ENCODE measurements around the gene TYW1.
"Not testable (repeated sequence)": the region's sequence is repeated elsewhere in the genome, so short reads cannot be mapped to it uniquely, and the experiment has no call there.

Gene TYW1

DNA sequence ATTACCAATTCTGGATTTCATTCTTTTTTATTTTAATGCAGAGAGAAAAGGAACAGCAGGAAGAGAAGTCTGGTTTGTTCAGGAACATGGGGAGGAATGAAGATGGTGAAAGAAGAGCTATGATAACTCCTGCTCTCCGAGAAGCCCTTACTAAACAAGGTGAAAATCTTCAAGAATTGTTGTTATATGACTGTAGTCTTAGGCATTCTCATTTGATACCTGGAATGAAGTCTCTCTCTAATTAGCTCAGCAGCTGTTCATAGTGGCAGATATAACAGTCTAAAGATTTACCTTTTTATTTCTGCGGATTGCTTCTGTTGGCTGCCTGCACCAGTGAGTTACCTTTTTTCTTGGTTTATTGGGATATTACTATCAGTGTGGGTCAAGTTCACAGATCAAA lies 53.3 kb downstream of the TYW1 start:
- H3K4me3 Mint-ChIP-seq; H3K9me3 Mint-ChIP-seq; H3K27ac Mint-ChIP-seq; H3K4me1 Mint-ChIP-seq (ENCODE audit: low read depth); H3K27me3 Mint-ChIP-seq (ENCODE audit: low read depth): not testable (repeated sequence)
- H3K36me3 Mint-ChIP-seq (ENCODE audit: low read depth): peaks cover 23% of the 10 kb centered on the region

DNA sequence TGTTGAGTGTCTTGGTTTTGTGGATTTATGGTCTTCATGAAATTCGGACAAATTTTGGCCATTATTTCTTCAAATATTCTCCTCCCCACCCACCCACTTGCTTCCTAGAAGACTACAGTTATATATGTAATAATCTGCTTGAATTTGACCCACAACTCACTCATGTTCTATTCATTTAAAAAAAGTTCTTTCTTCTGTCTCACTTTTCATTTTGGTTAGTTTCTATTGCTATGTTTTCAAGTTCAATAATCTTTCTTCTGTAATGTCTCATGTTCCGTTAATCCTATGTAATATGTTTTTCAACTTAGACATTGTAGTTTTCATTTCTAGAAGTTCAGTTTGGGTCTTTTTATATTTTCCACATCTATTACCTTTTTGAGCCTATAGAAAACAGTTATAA lies 55.5 kb downstream of the TYW1 start:
- not testable (repeated sequence) for H3K4me1 Mint-ChIP-seq (ENCODE audit: low read depth); H3K9me3 Mint-ChIP-seq; H3K27ac Mint-ChIP-seq; H3K4me3 Mint-ChIP-seq; H3K27me3 Mint-ChIP-seq (ENCODE audit: low read depth)
- H3K36me3 Mint-ChIP-seq (ENCODE audit: low read depth): peaks cover 25% of the 10 kb centered on the region

DNA sequence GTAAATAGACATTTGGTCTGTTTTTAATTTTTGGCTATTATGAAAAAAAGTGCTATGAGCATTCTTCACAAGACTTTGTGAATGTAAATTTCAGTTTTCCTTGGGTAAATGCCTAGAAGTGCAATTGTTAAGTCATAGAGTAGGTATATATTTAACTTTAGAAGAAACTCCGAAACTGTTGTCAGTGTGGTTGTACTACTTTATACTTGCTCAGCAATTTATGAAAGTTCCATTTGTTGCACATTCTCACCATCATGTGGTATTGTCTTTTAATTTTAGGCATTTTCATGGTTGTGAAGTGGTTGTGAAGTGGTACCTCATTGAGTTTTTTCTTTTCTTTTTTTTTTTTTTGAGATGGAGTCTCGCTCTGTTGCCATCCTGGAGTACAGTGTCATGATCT lies 60.0 kb downstream of the TYW1 start:
- H3K4me1 Mint-ChIP-seq (ENCODE audit: low read depth): no peaks in the 10 kb centered on the region
- H3K27ac Mint-ChIP-seq: no peak overlapping the region
- peaks cover 3% of the 10 kb centered on the region for H3K9me3 Mint-ChIP-seq
- H3K4me3 Mint-ChIP-seq: no peak overlapping the region
- H3K27me3 Mint-ChIP-seq (ENCODE audit: low read depth): no peaks in the 10 kb centered on the region
- H3K36me3 Mint-ChIP-seq (ENCODE audit: low read depth): peaks cover 27% of the 10 kb centered on the region

DNA sequence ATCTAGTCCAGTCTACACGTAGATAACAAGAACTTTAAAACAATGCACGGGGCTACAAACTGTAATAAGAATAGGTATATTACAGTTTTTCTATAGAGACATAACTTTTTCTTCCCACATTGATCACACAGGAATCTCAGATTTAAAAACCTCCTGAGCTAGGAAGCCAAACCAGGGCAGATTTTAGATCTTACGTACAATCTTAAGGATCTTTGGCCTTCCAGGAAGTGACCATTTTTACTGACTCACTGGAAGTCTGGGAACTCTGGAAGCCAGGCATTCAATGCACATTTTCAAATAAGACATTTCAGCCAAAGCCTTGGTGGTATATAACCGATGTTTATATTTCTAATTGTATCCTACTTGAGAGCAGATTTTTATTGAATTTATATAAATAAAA lies 64.7 kb downstream of the TYW1 start:
- H3K27me3 Mint-ChIP-seq (ENCODE audit: low read depth); H3K27ac Mint-ChIP-seq; H3K9me3 Mint-ChIP-seq; H3K4me1 Mint-ChIP-seq (ENCODE audit: low read depth); H3K4me3 Mint-ChIP-seq: not testable (repeated sequence)
- peaks cover 35% of the 10 kb centered on the region for H3K36me3 Mint-ChIP-seq (ENCODE audit: low read depth)

DNA sequence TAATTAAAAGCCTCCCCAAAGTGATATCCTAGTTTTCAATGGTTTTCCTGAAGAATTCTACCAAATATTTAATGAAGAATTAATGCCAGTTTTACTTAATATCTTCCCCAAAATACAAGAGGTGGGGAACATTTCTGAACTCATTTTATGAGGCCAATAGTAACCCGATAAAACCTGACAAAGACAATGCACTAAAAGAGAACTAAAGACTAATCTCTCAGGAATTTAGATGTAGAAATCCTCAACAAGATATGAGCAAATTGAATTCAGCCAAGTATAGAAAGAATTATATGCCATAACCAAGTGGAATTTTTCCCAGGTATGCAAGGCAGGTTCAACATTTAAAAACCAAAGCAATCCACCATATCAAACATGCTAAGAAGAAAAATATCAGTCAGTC lies 66.2 kb downstream of the TYW1 start:
- H3K27ac Mint-ChIP-seq; H3K27me3 Mint-ChIP-seq (ENCODE audit: low read depth); H3K9me3 Mint-ChIP-seq; H3K4me3 Mint-ChIP-seq; H3K4me1 Mint-ChIP-seq (ENCODE audit: low read depth): not testable (repeated sequence)
- H3K36me3 Mint-ChIP-seq (ENCODE audit: low read depth): peaks cover 41% of the 10 kb centered on the region

DNA sequence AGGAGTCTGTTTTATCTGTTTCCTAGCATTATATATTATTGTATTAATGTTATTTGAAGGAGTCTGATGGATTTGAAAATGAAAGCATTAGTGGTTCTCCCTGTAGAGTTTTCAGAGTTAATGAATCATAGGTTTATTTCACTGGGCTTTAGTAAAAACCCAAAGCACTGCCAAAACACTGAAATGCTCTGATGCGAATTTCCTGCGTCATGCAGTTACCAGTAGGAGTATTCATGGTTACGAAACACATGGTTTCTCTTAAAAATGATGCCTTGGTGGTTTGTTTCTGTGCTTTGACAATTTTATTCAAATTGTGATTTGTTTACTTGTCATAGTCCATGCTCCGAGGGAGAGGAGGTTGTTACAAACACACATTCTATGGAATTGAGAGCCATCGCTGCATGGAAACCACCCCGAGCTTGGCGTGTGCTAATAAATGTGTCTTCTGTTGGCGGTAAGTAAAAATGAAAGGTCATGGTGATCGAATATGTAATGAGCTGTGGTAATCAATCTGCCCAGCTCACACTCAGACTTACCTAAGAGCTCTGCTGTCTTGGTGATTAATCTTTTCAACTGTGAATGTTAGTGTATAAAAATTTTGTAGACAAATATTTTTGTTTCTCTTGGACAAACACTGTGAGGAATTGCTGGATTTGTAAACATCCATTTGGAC lies 70.5 kb downstream of the TYW1 start:
- not testable (repeated sequence) for H3K4me3 Mint-ChIP-seq
- H3K36me3 Mint-ChIP-seq (ENCODE audit: low read depth): peaks cover 51% of the 10 kb centered on the region

DNA sequence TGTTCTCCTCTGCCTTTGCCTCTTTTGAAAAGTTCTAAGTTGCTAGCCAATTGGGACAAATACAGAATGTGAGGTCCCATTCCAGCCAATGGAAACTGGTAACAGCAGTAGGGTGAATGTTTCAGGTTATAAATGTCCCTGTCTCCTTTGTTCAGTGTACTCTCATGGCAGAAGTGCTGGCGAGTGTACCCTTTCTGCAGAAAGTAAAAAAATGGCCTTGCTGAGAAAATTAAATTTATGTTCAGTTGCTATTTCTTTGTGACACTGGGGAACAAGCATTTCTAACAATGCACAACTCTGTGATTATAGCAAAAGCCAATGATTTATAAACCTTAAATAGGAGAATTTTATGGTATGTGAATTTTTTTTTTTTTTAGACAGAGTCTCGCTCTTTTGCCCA lies 79.5 kb downstream of the TYW1 start:
- H3K4me3 Mint-ChIP-seq; H3K27ac Mint-ChIP-seq; H3K4me1 Mint-ChIP-seq (ENCODE audit: low read depth); H3K27me3 Mint-ChIP-seq (ENCODE audit: low read depth): not testable (repeated sequence)
- Mint-ChIP-seq H3K9me3 (peaks cover 44% of the 10 kb centered on the region), H3K36me3 (ENCODE audit: low read depth) (peaks cover 45% of the 10 kb centered on the region)

More for the DNA sequence above, 70.5 kb downstream of the TYW1 start:
- H3K9me3 Mint-ChIP-seq: peaks cover 18% of the 10 kb centered on the region
- not testable (repeated sequence) for H3K27me3 Mint-ChIP-seq (ENCODE audit: low read depth); H3K27ac Mint-ChIP-seq; H3K4me1 Mint-ChIP-seq (ENCODE audit: low read depth)

DNA sequence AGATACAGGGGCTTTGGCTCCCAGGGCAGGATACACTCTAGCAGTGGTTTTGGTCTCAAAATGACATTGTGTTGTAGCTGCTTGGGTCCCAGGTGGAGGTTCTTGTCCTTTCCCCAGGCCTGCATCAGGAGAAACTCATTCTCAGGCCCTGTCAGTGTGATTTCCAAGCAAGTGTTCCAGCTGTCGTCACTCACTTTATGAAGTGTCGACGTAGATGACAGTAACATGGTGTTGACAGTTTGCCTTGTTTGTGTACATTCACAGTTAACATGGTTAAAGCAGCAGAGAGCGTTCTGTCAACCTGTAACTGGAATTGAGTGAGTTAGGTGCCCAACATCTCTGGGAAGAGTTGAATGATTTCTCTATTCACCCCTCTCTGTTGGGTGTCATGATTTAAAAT lies 86.2 kb downstream of the TYW1 start:
- not testable (repeated sequence) for H3K4me1 Mint-ChIP-seq (ENCODE audit: low read depth); H3K4me3 Mint-ChIP-seq; H3K27ac Mint-ChIP-seq; H3K27me3 Mint-ChIP-seq (ENCODE audit: low read depth)
- H3K36me3 Mint-ChIP-seq (ENCODE audit: low read depth): peaks cover 49% of the 10 kb centered on the region
- H3K9me3 Mint-ChIP-seq: peaks cover 37% of the 10 kb centered on the region

DNA sequence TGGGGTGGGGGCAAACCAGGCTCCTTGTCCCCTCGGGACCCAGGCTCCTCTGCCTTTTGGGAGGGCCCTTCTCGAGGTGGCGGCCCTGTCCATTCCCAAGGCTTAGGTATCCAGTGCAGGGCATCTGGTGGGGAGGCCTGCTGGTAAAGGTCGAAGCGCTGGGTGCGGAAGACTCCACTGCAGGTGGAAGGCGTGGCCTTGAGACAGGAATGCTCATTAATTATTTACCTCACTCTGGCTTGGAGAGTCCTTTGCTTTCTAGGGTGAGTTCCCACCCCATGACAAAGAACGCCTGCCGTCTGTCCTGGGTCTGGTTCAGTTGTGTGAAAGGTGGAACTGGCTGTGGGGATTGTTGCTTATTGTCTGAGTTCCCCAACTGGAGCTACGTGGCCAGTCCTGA lies 92.6 kb downstream of the TYW1 start:
- not testable (repeated sequence) for H3K4me1 Mint-ChIP-seq (ENCODE audit: low read depth); H3K9me3 Mint-ChIP-seq; H3K4me3 Mint-ChIP-seq; H3K27me3 Mint-ChIP-seq (ENCODE audit: low read depth); H3K27ac Mint-ChIP-seq
- H3K36me3 Mint-ChIP-seq (ENCODE audit: low read depth): peaks cover 36% of the 10 kb centered on the region

DNA sequence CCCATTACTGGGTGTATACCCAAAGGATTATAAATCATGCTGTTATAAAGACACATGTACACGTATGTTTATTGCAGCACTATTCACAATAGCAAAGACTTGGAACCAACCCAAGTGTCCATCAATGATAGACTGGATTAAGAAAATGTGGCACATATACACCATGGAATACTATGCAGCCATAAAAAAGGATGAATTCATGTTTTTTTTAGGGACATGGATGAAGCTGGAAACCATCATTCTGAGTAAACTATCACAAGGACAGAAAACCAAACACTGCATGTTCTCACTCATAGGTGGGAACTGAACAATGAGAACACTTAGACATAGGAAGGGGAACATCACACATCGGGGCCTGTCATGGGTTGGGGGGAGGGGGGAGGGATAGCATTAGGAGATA lies 94.4 kb downstream of the TYW1 start:
- peaks cover 29% of the 10 kb centered on the region for H3K36me3 Mint-ChIP-seq (ENCODE audit: low read depth)
- not testable (repeated sequence) for H3K4me1 Mint-ChIP-seq (ENCODE audit: low read depth); H3K9me3 Mint-ChIP-seq; H3K27me3 Mint-ChIP-seq (ENCODE audit: low read depth); H3K4me3 Mint-ChIP-seq; H3K27ac Mint-ChIP-seq

DNA sequence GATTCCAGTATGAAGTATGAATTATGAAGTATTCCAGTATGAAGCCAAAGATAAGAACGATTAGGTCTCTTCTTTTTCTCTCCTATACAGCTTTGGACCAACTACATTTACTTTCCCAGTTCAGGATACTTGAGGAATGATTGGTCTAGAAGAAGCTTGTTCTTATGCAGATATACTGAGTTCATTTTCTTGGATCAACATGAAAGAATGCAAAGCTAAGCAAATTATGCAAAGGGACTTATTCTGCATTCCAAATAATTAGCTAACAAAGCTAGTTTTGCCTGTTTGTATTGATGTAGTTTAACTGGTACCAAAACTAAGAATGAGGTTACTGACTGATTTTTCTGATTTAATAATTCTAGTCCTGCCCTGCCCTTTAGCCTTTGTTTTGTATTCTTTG lies 101.4 kb downstream of the TYW1 start:
- not testable (repeated sequence) for H3K4me1 Mint-ChIP-seq (ENCODE audit: low read depth); H3K27ac Mint-ChIP-seq; H3K27me3 Mint-ChIP-seq (ENCODE audit: low read depth); H3K4me3 Mint-ChIP-seq
- Mint-ChIP-seq H3K9me3 (peaks cover 14% of the 10 kb centered on the region), H3K36me3 (ENCODE audit: low read depth) (peaks cover 30% of the 10 kb centered on the region)

DNA sequence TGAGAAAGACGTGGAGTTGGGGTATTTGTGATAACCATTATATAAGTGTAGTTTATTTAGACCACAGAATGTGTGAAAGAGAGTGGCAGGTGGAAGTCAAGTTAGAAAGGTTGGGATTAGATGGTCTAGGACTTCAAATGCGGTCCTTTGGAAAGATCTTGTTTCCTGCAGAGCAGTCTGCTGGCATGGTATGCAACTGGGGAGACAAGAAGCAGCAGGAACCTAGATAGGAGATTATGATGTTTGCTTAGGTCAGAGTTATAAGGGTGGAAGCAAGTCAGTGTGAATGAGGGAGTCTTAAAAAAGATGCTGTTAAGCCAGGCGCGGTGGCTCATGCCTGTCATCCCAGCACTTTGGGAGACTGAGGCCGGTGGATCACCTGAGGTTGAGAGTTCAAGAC lies 102.8 kb downstream of the TYW1 start:
- H3K4me1 Mint-ChIP-seq (ENCODE audit: low read depth); H3K27me3 Mint-ChIP-seq (ENCODE audit: low read depth); H3K27ac Mint-ChIP-seq; H3K4me3 Mint-ChIP-seq: not testable (repeated sequence)
- Mint-ChIP-seq H3K9me3 (peaks cover 24% of the 10 kb centered on the region), H3K36me3 (ENCODE audit: low read depth) (peaks cover 36% of the 10 kb centered on the region)

DNA sequence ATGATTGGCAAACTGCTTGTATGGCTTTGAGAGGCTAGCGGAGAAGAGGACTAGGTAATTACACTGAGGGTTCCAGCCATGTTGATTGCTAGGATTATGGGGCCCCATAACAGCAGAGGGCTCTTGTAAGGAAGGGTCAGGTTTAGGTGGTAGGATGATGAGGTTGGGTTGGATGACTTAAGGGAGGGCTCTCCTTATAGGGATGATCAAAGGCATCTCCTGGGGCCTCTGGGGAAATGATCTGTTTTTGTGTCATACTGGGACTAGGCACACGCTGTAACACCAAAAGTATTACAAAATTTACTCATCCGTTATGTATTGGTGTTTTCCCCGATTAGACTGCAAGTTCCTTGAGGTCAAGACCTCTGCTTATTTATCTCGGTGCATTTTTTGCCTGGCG lies 103.4 kb downstream of the TYW1 start:
- not testable (repeated sequence) for H3K4me1 Mint-ChIP-seq (ENCODE audit: low read depth); H3K27ac Mint-ChIP-seq; H3K27me3 Mint-ChIP-seq (ENCODE audit: low read depth); H3K4me3 Mint-ChIP-seq
- Mint-ChIP-seq H3K36me3 (ENCODE audit: low read depth) (peaks cover 36% of the 10 kb centered on the region), H3K9me3 (peaks cover 24% of the 10 kb centered on the region)

DNA sequence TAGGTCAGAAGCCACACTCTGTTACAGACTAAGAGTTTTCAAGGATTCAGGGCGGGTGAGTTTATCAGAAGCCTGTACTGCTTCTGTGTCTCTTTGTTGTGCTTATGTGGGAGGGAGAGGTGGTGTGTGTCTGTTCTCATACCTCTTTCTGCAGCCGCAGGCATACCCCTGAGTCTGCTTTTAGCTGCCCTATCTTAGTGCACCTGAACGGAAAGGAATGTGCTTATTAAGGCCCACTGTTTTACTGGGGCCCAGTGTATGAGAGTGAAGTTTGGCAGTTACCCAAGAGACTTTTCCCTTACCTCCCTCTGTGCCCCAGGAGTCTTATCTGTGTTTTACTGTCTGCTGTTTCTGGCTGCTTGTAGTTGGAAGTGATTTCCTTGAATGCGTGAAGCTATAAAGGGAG lies 104.3 kb downstream of the TYW1 start:
- peaks cover 42% of the 10 kb centered on the region for H3K36me3 Mint-ChIP-seq (ENCODE audit: low read depth)

DNA sequence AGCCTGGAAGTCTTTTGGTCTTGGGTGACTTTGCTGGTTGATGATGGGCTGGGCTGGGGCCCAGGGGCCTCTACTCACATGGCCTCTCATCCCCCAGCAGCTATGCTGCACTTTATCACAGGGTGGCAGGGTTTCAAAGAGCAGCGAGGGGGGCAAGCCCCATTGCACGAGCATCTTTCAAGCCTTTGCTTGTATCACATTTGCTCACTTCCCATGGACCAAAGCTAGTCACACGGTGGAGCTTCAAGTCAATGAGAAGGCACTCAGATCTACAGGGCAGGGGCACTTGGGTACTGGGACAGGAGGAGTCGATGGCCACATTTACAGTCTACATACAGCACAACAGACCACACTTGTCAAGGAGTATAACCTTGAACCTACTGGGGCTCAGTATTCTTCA lies 108.3 kb downstream of the TYW1 start:
- not testable (repeated sequence) for H3K27me3 Mint-ChIP-seq (ENCODE audit: low read depth); H3K27ac Mint-ChIP-seq

More for the DNA sequence above, 104.3 kb downstream of the TYW1 start:
- peaks cover 24% of the 10 kb centered on the region for H3K9me3 Mint-ChIP-seq
- no peaks in the 10 kb centered on the region for H3K27me3 Mint-ChIP-seq (ENCODE audit: low read depth)
- no peak overlapping the region for H3K27ac Mint-ChIP-seq
- peaks cover 11% of the 10 kb centered on the region for H3K4me1 Mint-ChIP-seq (ENCODE audit: low read depth)
- no peak overlapping the region for H3K4me3 Mint-ChIP-seq

DNA sequence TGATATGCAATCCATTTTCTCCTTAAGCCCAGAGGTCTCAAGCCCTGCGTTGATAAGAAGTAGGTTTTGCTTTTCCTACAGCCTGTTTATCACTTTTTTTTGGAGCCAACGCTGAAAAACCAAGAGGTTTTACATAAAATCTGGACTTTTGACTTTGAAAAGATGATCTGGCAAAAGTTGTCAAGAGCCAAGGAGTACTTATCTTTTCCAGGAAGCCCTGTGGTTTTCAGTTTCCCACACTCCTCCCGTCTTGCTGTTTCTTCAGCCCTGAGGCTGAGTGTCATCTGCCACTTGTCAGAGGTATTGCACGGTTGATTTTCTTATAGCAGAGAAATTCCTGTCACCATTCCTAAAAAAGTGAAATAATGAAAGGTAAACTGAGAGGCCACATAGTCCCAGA lies 108.7 kb downstream of the TYW1 start:
- H3K4me3 Mint-ChIP-seq: no peak overlapping the region
- peaks cover 11% of the 10 kb centered on the region for H3K4me1 Mint-ChIP-seq (ENCODE audit: low read depth)

More for the DNA sequence above, 108.3 kb downstream of the TYW1 start:
- peaks cover 11% of the 10 kb centered on the region for H3K4me1 Mint-ChIP-seq (ENCODE audit: low read depth)
- H3K36me3 Mint-ChIP-seq (ENCODE audit: low read depth): peaks cover 32% of the 10 kb centered on the region
- peaks cover 20% of the 10 kb centered on the region for H3K9me3 Mint-ChIP-seq
- not testable (repeated sequence) for H3K4me3 Mint-ChIP-seq

More for the DNA sequence above, 108.7 kb downstream of the TYW1 start:
- Mint-ChIP-seq H3K9me3 (peaks cover 20% of the 10 kb centered on the region), H3K27me3 (ENCODE audit: low read depth) (no peaks in the 10 kb centered on the region), H3K36me3 (ENCODE audit: low read depth) (peaks cover 29% of the 10 kb centered on the region), H3K27ac (no peak overlapping the region)

All from T-helper 1 cell treated with Interleukin-12 subunit alpha and Interleukin-12 subunit beta and Interleukin-4 antibody, amounts not matched to agents 30 μg/mL and 1 μg/mL, for 36 hours (primary cell).